ENCODE results near the gene FES.

Gene FES

DNA sequence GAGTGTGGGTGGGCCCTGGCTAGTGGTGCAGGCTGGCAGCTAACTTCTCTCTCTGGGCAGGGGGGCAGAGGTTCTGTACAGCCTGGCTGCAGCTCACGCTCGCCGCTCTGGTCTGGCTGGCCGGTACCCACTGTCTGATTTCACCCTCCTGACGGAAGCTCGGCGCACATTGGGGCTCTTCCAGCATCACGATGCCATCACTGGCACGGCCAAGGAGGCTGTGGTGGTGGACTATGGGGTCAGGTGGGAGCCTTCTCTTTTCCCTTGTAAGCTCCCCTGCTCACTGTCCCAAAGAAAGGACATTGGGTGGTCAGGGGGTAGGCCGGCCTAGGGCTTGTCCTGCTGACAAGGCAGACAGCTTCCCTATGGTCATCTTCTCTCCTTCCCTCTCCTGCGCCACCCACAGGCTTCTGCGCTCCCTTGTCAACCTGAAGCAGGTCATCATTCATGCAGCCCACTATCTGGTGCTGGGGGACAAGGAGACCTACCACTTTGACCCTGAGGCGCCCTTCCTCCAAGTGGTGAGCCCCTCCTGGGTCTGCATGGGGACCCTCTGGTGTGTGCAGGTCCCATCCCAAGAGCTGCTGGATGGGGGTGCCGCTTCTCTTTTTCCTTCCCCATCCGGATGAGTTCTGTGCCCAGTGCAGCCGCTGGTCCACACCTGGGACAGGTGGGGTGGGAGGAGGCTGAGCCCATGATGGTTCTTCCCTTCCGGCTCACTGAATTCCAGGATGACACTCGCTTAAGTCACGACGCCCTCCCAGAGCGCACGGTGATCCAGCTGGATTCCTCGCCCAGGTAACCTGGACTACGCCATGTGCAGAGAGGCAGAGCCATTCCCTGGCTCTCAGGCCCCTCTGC lies 26.4 kb downstream of the FES start:
- no peak overlapping the region for H3K4me3 ChIP-seq (replicated peaks; ENCODE audit: low read depth, low read length)
- TF ChIP-seq, protein P1, sequence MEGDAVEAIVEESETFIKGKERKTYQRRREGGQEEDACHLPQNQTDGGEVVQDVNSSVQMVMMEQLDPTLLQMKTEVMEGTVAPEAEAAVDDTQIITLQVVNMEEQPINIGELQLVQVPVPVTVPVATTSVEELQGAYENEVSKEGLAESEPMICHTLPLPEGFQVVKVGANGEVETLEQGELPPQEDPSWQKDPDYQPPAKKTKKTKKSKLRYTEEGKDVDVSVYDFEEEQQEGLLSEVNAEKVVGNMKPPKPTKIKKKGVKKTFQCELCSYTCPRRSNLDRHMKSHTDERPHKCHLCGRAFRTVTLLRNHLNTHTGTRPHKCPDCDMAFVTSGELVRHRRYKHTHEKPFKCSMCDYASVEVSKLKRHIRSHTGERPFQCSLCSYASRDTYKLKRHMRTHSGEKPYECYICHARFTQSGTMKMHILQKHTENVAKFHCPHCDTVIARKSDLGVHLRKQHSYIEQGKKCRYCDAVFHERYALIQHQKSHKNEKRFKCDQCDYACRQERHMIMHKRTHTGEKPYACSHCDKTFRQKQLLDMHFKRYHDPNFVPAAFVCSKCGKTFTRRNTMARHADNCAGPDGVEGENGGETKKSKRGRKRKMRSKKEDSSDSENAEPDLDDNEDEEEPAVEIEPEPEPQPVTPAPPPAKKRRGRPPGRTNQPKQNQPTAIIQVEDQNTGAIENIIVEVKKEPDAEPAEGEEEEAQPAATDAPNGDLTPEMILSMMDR (IDR thresholded peaks at IDR 0.05; ENCODE audit: low read length, missing control alignments), result no peak
- no peak for DNase-seq (ENCODE audit: low read depth)

DNA sequence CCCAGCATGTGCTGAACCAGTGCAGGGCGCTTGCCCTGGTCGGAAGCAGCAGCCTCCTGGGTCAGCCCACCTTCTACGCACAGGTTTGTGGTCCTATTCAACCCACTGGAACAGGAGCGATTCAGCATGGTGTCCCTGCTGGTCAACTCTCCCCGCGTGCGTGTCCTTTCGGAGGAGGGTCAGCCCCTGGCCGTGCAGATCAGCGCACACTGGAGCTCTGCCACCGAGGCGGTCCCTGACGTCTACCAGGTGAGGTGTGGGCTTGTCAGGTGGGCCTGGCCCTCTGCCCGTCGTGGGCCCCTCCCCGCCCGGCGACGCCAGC lies 27.0 kb downstream of the FES start:
- no peak overlapping the region for H3K4me3 ChIP-seq (replicated peaks; ENCODE audit: low read depth, low read length)
- no peak for DNase-seq (ENCODE audit: low read depth)
- TF ChIP-seq, protein P1 (IDR thresholded peaks at IDR 0.05; ENCODE audit: low read length, missing control alignments), result no peak

DNA sequence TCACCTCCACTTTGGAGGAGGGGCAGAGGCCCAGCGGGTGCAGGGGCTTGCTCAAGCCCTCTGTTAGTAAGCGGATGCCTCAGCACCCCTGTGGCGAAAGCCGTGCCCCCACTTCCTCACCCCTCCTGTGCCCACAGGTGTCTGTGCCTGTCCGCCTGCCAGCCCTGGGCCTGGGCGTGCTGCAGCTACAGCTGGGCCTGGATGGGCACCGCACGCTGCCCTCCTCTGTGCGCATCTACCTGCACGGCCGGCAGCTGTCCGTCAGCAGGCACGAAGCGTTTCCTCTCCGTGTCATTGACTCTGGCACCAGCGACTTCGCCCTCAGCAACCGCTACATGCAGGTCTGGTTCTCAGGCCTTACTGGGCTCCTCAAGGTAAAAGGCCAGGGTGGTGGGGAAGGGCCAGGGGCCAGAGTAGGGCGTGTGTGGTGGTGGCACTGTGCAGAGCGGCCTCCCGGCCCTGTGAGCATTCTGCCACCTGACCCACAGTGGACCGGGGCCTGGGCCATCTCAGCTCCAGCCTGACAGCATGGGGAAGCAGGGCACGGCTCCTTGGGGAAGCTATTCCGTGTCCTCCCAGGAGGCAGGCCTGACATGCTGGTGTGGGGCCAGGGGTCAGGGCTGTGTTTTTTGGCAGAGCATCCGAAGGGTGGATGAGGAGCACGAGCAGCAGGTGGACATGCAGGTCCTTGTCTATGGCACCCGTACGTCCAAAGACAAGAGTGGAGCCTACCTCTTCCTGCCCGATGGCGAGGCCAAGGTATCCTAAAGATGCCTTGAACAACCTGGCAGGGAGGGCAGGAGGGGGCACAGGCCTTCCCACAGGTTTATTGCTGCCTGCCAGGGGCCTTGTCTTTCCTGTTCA lies 27.8 kb downstream of the FES start:
- DNase-seq (ENCODE audit: low read depth), result no peak
- no peak overlapping the region for H3K4me3 ChIP-seq (replicated peaks; ENCODE audit: low read depth, low read length)
- TF ChIP-seq, protein P1 (IDR thresholded peaks at IDR 0.05; ENCODE audit: low read length, missing control alignments), result no peak

DNA sequence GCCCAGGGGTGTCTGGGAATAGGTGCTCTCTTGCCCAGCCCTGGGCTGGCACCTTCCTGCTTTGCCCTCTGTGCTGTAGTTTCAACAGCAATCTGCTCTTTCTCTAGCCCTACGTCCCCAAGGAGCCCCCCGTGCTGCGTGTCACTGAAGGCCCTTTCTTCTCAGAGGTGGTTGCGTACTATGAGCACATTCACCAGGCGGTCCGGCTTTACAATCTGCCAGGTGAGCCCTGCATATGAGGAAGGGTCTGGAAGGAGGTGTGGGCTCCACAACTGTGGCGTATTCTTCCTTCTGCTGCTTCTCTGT lies 28.4 kb downstream of the FES start:
- H3K4me3 ChIP-seq (replicated peaks; ENCODE audit: low read depth, low read length), result no peak overlapping the region
- DNase-seq (ENCODE audit: low read depth), result no peak
- TF ChIP-seq, protein P1 (IDR thresholded peaks at IDR 0.05; ENCODE audit: low read length, missing control alignments), result no peak

DNA sequence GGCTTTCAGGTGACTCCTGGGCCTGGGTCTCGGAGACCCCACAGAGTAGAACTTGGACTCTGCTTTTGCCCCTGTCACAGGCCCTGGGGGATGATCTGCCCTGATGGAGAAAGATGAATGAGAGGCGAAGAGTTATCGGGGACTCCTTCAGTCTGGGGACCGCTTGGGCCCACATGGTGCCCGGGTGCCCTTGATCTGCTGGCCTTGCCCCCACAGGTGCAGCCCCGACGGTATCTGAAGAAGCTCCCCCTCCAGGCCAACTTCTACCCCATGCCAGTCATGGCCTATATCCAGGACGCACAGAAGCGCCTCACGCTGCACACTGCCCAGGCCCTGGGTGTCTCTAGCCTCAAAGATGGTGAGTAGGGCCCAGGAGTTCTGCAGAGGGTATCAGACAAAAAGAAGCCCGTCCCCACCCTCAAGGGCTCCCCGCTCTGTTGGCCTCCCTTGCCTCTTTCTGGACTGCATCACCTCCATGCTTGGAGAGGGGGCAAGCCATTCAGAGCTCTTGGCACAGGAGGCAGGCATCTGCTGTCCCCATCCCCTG lies 29.2 kb downstream of the FES start:
- no peak for DNase-seq (ENCODE audit: low read depth)
- no peak overlapping the region for H3K4me3 ChIP-seq (replicated peaks; ENCODE audit: low read depth, low read length)
- TF ChIP-seq, protein P1 (IDR thresholded peaks at IDR 0.05; ENCODE audit: low read length, missing control alignments), result no peak

DNA sequence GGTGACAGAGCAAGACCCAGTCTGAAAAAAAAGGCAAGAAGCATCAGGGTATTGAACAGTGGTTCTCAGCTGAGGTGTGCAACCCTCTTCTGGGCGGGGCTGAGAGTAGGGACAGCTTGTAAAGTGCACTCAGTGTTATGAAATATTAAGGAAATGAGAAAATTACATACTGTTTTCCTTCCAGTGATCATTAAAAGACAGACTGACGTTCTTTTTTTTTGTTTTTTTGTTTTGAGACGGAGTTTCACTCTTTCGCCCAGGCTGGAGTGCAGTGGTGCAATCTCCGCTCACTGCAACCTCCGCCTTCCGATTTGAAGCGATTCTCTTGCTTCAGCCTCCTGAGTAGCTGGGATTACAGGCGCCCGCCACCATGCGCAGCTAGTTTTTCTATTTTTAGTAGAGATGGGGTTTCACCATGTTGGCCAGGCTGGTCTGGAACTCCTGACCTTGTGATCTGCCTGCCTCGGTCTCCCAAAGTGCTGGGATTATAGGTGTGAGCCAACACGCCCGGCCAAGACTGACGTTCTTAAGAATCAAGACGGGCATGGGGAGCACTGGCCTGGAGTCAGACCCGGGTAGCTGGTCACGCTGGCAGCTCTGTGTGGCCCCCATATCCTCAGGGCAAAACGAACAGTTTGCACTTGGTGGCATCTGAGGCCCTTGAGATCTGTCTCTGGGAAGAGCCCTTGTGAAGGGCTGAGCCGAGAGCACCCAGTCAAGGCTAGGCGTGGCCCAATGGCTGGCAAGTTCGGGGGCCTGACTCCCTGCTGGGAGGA lies 30.2 kb downstream of the FES start:
- H3K4me3 ChIP-seq (replicated peaks; ENCODE audit: low read depth, low read length), result no peak overlapping the region
- TF ChIP-seq, protein P1 (IDR thresholded peaks at IDR 0.05; ENCODE audit: low read length, missing control alignments), result no peak
- DNase-seq (ENCODE audit: low read depth), result no peak

Data from fibroblast of pulmonary artery (primary cell).